ENCODE results near the gene VPS26C.

Gene VPS26C

GRCh38 chr21:37263827-37264600 is 3.1 kb downstream of the VPS26C start:
- no peak for DNase-seq

GRCh38 chr21:37259426-37259825 is 7.7 kb downstream of the VPS26C start:
- DNase-seq: no peak

GRCh38 chr21:37257967-37258877 is 8.9 kb downstream of the VPS26C start:
- peak; percentile 75 for DNase-seq

- DNase-seq: no peak
These were observed 9.6 kb downstream of the VPS26C start for GRCh38 chr21:37257511-37257966.

GRCh38 chr21:37253991-37254390 is 13.1 kb downstream of the VPS26C start:
- no peak for DNase-seq

- DNase-seq: no peak
These were observed 15.9 kb downstream of the VPS26C start for GRCh38 chr21:37251294-37251634.

GRCh38 chr21:37249112-37249904 is 17.8 kb downstream of the VPS26C start:
- DNase-seq: no peak

GRCh38 chr21:37248298-37248697 is 18.8 kb downstream of the VPS26C start:
- DNase-seq: no peak

- no peak for DNase-seq
These were observed 22.0 kb downstream of the VPS26C start for GRCh38 chr21:37245151-37245550.

GRCh38 chr21:37244501-37245095 is 22.5 kb downstream of the VPS26C start:
- no peak for DNase-seq

GRCh38 chr21:37243961-37244360 is 23.2 kb downstream of the VPS26C start:
- no peak for DNase-seq

GRCh38 chr21:37241426-37241825 is 25.7 kb downstream of the VPS26C start:
- DNase-seq: no peak

GRCh38 chr21:37240978-37241377 is 26.2 kb downstream of the VPS26C start:
- DNase-seq: no peak

- DNase-seq: no peak
These were observed 29.4 kb downstream of the VPS26C start for GRCh38 chr21:37237764-37238163.

GRCh38 chr21:37237346-37237745 is 29.8 kb downstream of the VPS26C start:
- no peak for DNase-seq

- no peak for DNase-seq
These were observed 33.5 kb downstream of the VPS26C start for GRCh38 chr21:37233551-37234146.

- DNase-seq: no peak
These were observed 34.7 kb downstream of the VPS26C start for GRCh38 chr21:37232274-37233018.

- no peak for DNase-seq
These were observed 35.5 kb downstream of the VPS26C start for GRCh38 chr21:37231671-37232070.

GRCh38 chr21:37231249-37231645 is 35.9 kb downstream of the VPS26C start:
- DNase-seq: no peak

GRCh38 chr21:37230632-37231248 is 36.4 kb downstream of the VPS26C start:
- no peak for DNase-seq

GRCh38 chr21:37228003-37228400 is 39.1 kb downstream of the VPS26C start:
- DNase-seq: no peak
